ENCODE measurements around the gene FRY. TPM values are rescaled to one million over a fixed set of nuclear protein-coding genes. Genes with fewer than 3 reads are reported as not detected.
A peak's percentile ranks its signal among the peaks of the same experiment; 100 is the strongest.

The FRY gene
- total RNA-seq, 1 experiment from 2014 or later = 4.7 TPM

GRCh38 chr13:32142956-32143375 lies 111.4 kb downstream of the FRY start:
- Histone ChIP-seq H3K36me3 (ENCODE audit: low read depth) (no peaks in the 10 kb centered on the region), H4K20me1 (ENCODE audit: insufficient read depth) (no peaks in the 10 kb centered on the region), H3K9me3 (ENCODE audit: insufficient read depth, low read depth) (no peaks in the 10 kb centered on the region), H3K9me2 (ENCODE audit: insufficient read depth) (no peaks in the 10 kb centered on the region), H3K4me2 (peak overlapping the region; percentile 18; the same call in 1 of the 2 replicates), H3K27ac (no peak overlapping the region), H3K4me1 (replicated peaks; ENCODE audit: insufficient read depth) (peaks cover 10% of the 10 kb centered on the region; the same call in 1 of the 2 replicates), H3F3A (ENCODE audit: insufficient read depth, low read depth) (no peaks in the 10 kb centered on the region), H3K79me2 (ENCODE audit: low read depth) (no peaks in the 10 kb centered on the region), H2AFZ (no peak overlapping the region), H3K4me3 (no peak overlapping the region), H3K27me3 (ENCODE audit: insufficient read depth, low read depth) (no peaks in the 10 kb centered on the region)
- CTCF ChIA-PET = no interaction called here
- DNase-seq = peak; percentile 8 to 59
- intact Hi-C loops (cut with micrococcal nuclease; ENCODE audit: unreplicated experiment) = no loop called here
- TF ChIP-seq EZH2 (IDR thresholded peaks at IDR 0.05; ENCODE audit: low read depth) (no peak), CTCF (conservative IDR thresholded peaks at IDR 0.05) (no peak)
- BruUV-seq (replicated peaks) = no TSS peak
- POLR2A ChIA-PET (ENCODE audit: unreplicated experiment) = no interaction called here

GRCh38 chr13:32147193-32147592 lies 115.6 kb downstream of the FRY start:
- no TSS peak for BruUV-seq (replicated peaks)
- no peak for TF ChIP-seq EZH2 (IDR thresholded peaks at IDR 0.05; ENCODE audit: low read depth)
- no peak for TF ChIP-seq CTCF (conservative IDR thresholded peaks at IDR 0.05)
- CTCF ChIA-PET = no interaction called here

GRCh38 chr13:32147976-32148375 lies 116.4 kb downstream of the FRY start:
- Histone ChIP-seq H3F3A (ENCODE audit: insufficient read depth, low read depth) (no peaks in the 10 kb centered on the region; the same call in 1 of the 2 replicates), H3K27ac (no peak overlapping the region), H3K27me3 (ENCODE audit: insufficient read depth, low read depth) (no peaks in the 10 kb centered on the region), H3K9me2 (ENCODE audit: insufficient read depth) (no peaks in the 10 kb centered on the region), H3K4me1 (replicated peaks; ENCODE audit: insufficient read depth) (peaks cover 9% of the 10 kb centered on the region; the same call in 1 of the 2 replicates), H3K36me3 (ENCODE audit: low read depth) (no peaks in the 10 kb centered on the region), H3K79me2 (ENCODE audit: low read depth) (no peaks in the 10 kb centered on the region), H4K20me1 (ENCODE audit: insufficient read depth) (no peaks in the 10 kb centered on the region), H3K9me3 (ENCODE audit: insufficient read depth, low read depth) (no peaks in the 10 kb centered on the region), H2AFZ (no peak overlapping the region), H3K4me3 (no peak overlapping the region), H3K4me2 (no peak overlapping the region)
- ChIA-PET POLR2A (ENCODE audit: unreplicated experiment) (no interaction called here), CTCF (no interaction called here)
- intact Hi-C loops (cut with micrococcal nuclease; ENCODE audit: unreplicated experiment) = no loop called here
- no TSS peak for BruUV-seq (replicated peaks)
- DNase-seq = no peak
- no peak for TF ChIP-seq EZH2 (IDR thresholded peaks at IDR 0.05; ENCODE audit: low read depth)
- TF ChIP-seq CTCF (conservative IDR thresholded peaks at IDR 0.05) = no peak

More at GRCh38 chr13:32147193-32147592, 115.6 kb downstream of the FRY start:
- H3K4me1 ChIP-seq (replicated peaks; ENCODE audit: insufficient read depth) = peaks cover 10% of the 10 kb centered on the region; the same call in 1 of the 2 replicates
- DNase-seq = no peak
- POLR2A ChIA-PET (ENCODE audit: unreplicated experiment) = no interaction called here
- H3F3A ChIP-seq (ENCODE audit: insufficient read depth, low read depth) = no peaks in the 10 kb centered on the region
- no peaks in the 10 kb centered on the region for H3K9me3 ChIP-seq (ENCODE audit: insufficient read depth, low read depth)
- H3K9me2 ChIP-seq (ENCODE audit: insufficient read depth) = no peaks in the 10 kb centered on the region
- H4K20me1 ChIP-seq (ENCODE audit: insufficient read depth) = no peaks in the 10 kb centered on the region
- H3K36me3 ChIP-seq (ENCODE audit: low read depth) = no peaks in the 10 kb centered on the region
- H2AFZ ChIP-seq = no peak overlapping the region
- no peak overlapping the region for H3K4me2 ChIP-seq
- H3K27me3 ChIP-seq (ENCODE audit: insufficient read depth, low read depth) = no peaks in the 10 kb centered on the region
- no peak overlapping the region for H3K27ac ChIP-seq
- no peaks in the 10 kb centered on the region for H3K79me2 ChIP-seq (ENCODE audit: low read depth)
- intact Hi-C loops (cut with micrococcal nuclease; ENCODE audit: unreplicated experiment) = no loop called here
- no peak overlapping the region for H3K4me3 ChIP-seq

Measured in PC-9 (cell line).